Measurements from ENCODE around the gene BBOX1.
"Not testable (repeated sequence)": the region's sequence is repeated elsewhere in the genome, so short reads cannot be mapped to it uniquely, and the experiment has no call there.

Gene BBOX1

DNA sequence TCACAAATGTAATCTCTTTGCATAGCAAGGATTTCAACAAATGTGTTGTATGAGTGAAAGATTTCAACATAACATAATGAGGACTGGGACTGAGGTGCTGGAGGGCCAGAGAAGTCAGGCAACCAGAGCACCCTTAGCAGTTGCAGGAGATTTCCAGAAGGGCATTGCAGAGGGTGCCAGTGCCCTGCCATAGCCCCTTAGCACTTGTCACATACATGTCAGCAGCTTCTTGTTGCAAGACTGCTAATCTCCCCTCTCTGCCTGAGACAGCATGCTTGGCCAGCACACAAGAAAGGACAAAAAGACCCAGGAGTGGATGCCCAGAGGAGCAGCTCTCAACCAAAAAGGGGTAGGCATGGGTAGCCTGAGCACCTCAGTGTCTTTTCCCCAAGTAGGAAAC, 43.2 kb downstream of the BBOX1 start:
- no peak for DNase-seq

- DNase-seq = no peak
Observed at GRCh38 chr11:27084518-27084917, 43.9 kb downstream of the BBOX1 start.

GRCh38 chr11:27085111-27085510, 44.5 kb downstream of the BBOX1 start:
- no peak for DNase-seq

GRCh38 chr11:27085605-27086004, 45.0 kb downstream of the BBOX1 start:
- DNase-seq = no peak

GRCh38 chr11:27087432-27087831, 46.8 kb downstream of the BBOX1 start:
- no peak for DNase-seq

GRCh38 chr11:27088353-27088752, 47.7 kb downstream of the BBOX1 start:
- DNase-seq = no peak

DNA sequence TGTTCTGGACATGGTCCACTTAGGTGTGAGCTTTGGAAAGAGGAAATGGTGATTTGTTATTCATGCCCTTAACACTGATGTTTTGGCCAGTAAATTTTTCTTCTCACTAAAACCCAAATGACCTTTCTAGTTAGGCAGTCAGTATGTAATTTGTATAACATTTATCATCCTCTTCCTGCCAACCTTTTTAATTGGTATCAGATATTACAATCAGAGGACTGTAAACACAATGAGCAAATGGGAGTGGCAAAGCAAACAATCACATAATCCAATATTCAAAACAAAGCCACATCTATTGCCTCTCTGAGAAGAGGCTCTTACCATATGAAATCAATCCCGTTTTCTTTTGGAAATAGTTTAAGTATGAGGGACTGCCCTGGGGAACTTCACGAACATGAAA, 49.1 kb downstream of the BBOX1 start:
- no peak for DNase-seq

GRCh38 chr11:27090357-27090948, 49.8 kb downstream of the BBOX1 start:
- not testable (repeated sequence) for DNase-seq

GRCh38 chr11:27094120-27094519, 53.5 kb downstream of the BBOX1 start:
- no peak for DNase-seq

- no peak for DNase-seq
Observed at GRCh38 chr11:27095059-27095458, 54.4 kb downstream of the BBOX1 start.

- DNase-seq = no peak
Observed at GRCh38 chr11:27095887-27096286, 55.3 kb downstream of the BBOX1 start.

DNA sequence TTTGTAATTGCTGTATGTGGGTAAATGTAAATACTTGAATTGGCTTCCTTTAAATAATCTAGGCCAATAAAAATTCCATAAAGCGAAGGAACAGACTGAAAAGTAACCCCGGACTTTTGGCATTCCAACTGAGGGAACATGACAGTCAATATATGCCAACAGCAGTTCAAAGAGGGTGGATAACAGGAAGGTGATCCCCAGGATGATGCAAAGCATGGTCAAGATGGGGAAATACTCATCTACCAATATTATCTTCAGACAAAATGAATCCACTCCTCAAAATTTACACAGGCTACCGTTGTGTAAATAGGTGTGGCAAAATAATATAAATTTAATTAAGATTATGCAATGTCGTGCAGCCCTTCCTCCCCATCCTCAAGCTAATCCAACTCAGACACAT, 56.9 kb downstream of the BBOX1 start:
- no peak for DNase-seq

DNA sequence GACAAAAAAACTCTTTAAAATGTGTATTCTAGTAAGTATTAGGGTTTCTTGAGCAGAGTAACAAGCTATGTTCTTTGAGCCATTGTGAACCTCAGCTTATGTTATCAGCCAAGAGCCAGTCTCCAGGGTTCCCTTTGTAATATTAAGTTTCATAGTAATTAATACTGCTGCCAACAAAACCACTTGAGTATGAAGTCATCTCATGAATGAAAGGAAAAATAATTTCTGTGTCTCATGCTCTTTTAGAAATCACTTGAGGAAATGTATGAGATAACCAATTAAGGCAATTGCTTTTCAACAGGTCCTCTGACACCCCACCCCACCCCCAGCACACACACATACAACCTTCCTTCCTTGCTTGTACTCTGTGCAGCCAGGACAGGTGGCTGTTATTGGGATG, 59.9 kb downstream of the BBOX1 start:
- DNase-seq = no peak

GRCh38 chr11:27107548-27107947, 66.9 kb downstream of the BBOX1 start:
- DNase-seq = no peak

DNA sequence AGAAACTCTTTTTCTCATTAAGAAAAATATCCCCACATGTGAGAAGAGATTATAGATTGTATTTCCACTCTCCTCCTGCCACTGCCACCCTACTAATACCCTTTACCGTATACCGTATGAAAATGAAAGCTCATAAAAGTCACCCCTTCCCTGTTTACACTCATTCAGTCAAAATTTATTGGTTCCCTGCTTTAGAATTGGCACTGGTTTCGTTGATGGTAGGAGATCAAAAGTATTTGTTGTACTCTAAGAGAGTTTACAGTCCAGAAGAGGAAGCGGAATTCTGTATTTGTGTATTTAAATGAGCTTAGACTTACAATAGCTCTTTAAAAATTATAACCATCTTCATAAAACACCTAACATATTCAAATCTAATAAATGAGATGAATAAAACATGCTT, 68.2 kb downstream of the BBOX1 start:
- no peak for DNase-seq

DNA sequence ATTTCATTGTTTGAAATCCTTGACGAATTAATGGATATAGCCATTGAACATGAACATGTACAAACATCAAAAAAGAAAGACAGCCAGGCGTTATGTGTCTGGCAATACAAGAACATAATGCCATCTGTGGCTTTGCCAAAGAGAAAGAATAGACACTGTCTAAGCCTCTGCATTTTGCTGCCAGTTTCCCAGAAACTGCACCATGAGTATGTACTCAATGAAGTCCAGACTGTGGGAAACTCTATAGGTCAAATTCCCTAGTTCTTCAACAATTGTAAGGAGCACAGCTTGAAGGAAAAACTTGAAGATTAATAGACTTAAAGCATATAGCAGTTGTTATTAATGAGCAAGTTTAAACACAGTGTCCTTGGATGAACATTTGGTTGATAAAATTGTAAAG, 71.3 kb downstream of the BBOX1 start:
- DNase-seq = no peak

DNA sequence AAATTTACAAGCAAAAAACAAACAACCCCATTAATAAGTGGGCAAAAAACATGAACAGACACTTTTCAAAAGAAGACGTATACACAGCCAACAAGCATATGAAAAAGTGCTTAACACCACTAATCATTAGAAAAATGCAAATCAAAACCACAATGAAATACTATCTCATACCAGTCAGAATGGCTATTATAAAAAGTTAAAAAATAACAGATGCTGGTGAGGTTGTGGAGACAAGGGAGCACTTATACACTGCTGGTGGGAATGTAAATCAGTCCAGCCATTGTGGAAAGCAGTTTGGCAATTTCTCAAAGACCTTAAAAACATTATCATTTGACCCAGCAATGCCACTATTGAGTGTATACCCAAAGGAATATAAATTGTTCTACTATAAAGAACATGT, 72.3 kb downstream of the BBOX1 start:
- DNase-seq = no peak

- DNase-seq = no peak
Observed at GRCh38 chr11:27115051-27115650, 74.5 kb downstream of the BBOX1 start.

GRCh38 chr11:27116684-27117083, 76.1 kb downstream of the BBOX1 start:
- no peak for DNase-seq

- no peak for DNase-seq
Observed at GRCh38 chr11:27118371-27118770, 77.8 kb downstream of the BBOX1 start.

GRCh38 chr11:27118949-27119348, 78.3 kb downstream of the BBOX1 start:
- DNase-seq = no peak

DNA sequence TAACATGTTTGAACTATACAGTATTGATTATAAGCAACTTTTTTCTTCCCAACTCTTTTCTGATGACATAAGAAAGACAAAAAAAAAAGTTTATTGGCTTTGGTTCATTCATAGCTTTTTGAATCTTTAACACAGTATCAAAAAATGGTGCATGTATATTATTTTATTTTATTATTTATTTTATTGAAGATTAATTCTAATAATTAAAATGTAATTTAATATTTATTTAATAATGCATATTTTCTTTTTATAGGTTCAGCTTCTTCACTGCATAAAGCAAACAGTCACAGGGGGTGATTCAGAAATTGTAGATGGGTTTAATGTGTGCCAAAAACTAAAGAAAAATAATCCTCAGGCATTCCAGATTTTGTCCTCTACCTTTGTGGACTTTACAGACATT, 78.8 kb downstream of the BBOX1 start:
- DNase-seq = no peak

DNA sequence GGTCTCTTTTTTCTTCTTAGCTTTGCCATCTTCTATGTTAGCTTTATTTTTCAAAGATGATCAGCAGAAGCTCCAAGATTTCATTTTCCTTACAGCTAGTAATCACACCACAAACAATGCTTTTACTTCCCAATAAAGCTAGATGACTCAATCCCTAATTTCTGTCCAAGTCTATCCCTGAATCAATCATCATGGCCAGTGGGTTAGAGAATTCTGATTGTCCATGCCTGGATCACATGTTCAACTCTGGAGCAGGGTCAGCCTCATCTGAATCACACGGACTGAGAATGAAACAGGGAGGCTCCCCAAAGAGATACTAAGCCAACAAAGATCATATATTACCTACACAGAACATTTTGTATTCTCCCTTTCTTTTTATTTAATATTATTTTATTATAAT, 79.6 kb downstream of the BBOX1 start:
- no peak for DNase-seq

DNA sequence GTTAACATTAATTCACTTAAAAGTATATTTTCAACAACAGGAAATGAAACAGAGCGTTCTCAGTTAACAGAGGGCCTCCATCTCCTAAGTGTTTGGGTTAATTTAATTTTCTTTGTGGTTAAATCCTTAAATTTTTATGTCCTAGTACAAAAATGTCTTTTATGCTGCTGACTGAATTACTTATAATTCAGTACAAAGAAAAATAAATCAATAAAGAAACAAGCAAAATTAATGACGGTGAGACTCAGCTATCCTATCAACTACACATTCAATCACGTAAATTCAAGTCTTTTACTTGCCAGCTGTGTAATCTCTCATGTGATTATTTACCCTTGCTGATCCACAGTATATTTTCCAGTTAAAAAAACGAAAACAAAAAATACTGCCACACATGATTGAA, 81.4 kb downstream of the BBOX1 start:
- no peak for DNase-seq
